H7 (cell line): ENCODE measurements around the gene KRTAP4-16. TPM values are rescaled to one million over a fixed set of nuclear protein-coding genes. Genes with fewer than 3 reads are reported as not detected.

Experiments used
- total RNA-seq: library from RNA; depleted of rRNA; stranded (reverse); fragments of >200 nt; shearing (Covaris generic); gene quantifications from 2 replicates; pipeline ENCODE4 v1.2.3, GENCODE V29; 2014; rRNA removed

KRTAP4-16 gene
- total RNA-seq, 1 experiment from 2014 or later: not detected

Other genes starting within 250 kb of the KRTAP4-16 start
- gene KRT12, start 235.0 kb downstream of the KRTAP4-16 start, total RNA-seq: not detected in 2 replicates
- gene KRT20, start 217.0 kb downstream of the KRTAP4-16 start, total RNA-seq: not detected in 2 replicates
- not detected in 2 replicates for gene KRT23, start 164.6 kb downstream of the KRTAP4-16 start, total RNA-seq
- gene KRT39, start 135.3 kb downstream of the KRTAP4-16 start, total RNA-seq: not detected in 2 replicates
- gene KRT40, start 117.9 kb downstream of the KRTAP4-16 start, total RNA-seq: not detected in 2 replicates
- gene KRTAP3-3, start 108.0 kb downstream of the KRTAP4-16 start, total RNA-seq: not detected in 2 replicates
- not detected in 2 replicates for gene KRTAP3-2, start 102.3 kb downstream of the KRTAP4-16 start, total RNA-seq
- gene KRTAP3-1, start 93.1 kb downstream of the KRTAP4-16 start, total RNA-seq: not detected in 2 replicates
- not detected in 2 replicates for gene KRTAP1-5, start 75.0 kb downstream of the KRTAP4-16 start, total RNA-seq
- gene KRTAP1-4, start 72.0 kb downstream of the KRTAP4-16 start, total RNA-seq: not detected in 2 replicates
- gene KRTAP1-3, start 67.3 kb downstream of the KRTAP4-16 start, total RNA-seq: not detected in 2 replicates
- gene KRTAP1-1, start 60.8 kb downstream of the KRTAP4-16 start, total RNA-seq: not detected in 2 replicates
- not detected in 2 replicates for gene KRTAP2-1, start 54.9 kb downstream of the KRTAP4-16 start, total RNA-seq
- not detected in 2 replicates for gene KRTAP2-2, start 47.0 kb downstream of the KRTAP4-16 start, total RNA-seq
- not detected in 2 replicates for gene KRTAP2-3, start 42.1 kb downstream of the KRTAP4-16 start, total RNA-seq
- not detected in 2 replicates for gene KRTAP2-4, start 36.3 kb downstream of the KRTAP4-16 start, total RNA-seq
- gene KRTAP4-7, start 18.1 kb downstream of the KRTAP4-16 start, total RNA-seq: not detected in 2 replicates
- gene KRTAP4-8, start 4.1 kb downstream of the KRTAP4-16 start, total RNA-seq: not detected in 2 replicates
- not detected in 2 replicates for gene KRTAP4-9, start 3.2 kb upstream of the KRTAP4-16 start, total RNA-seq
- gene KRTAP4-11, start 16.2 kb upstream of the KRTAP4-16 start, total RNA-seq: not detected in 2 replicates
- gene KRTAP4-12, start 22.0 kb upstream of the KRTAP4-16 start, total RNA-seq: not detected in 2 replicates
- gene KRTAP4-6, start 38.3 kb upstream of the KRTAP4-16 start, total RNA-seq: not detected in 2 replicates
- not detected in 2 replicates for gene KRTAP4-5, start 47.6 kb upstream of the KRTAP4-16 start, total RNA-seq
- not detected in 2 replicates for gene KRTAP4-4, start 58.5 kb upstream of the KRTAP4-16 start, total RNA-seq
- gene KRTAP4-3, start 66.0 kb upstream of the KRTAP4-16 start, total RNA-seq: not detected in 2 replicates
- gene KRTAP4-2, start 76.0 kb upstream of the KRTAP4-16 start, total RNA-seq: not detected in 2 replicates
- gene KRTAP4-1, start 82.7 kb upstream of the KRTAP4-16 start, total RNA-seq: 0.38 and 0.70 TPM in 2 replicates
- not detected in 2 replicates for gene KRTAP9-1, start 87.7 kb upstream of the KRTAP4-16 start, total RNA-seq
- not detected in 2 replicates for gene KRTAP9-2, start 124.4 kb upstream of the KRTAP4-16 start, total RNA-seq
- gene KRTAP9-3, start 130.2 kb upstream of the KRTAP4-16 start, total RNA-seq: not detected in 2 replicates
- gene KRTAP9-8, start 135.8 kb upstream of the KRTAP4-16 start, total RNA-seq: not detected in 2 replicates
- not detected in 2 replicates for gene KRTAP9-4, start 147.5 kb upstream of the KRTAP4-16 start, total RNA-seq
- not detected in 2 replicates for gene KRTAP9-9, start 153.2 kb upstream of the KRTAP4-16 start, total RNA-seq
- gene KRTAP9-6, start 163.2 kb upstream of the KRTAP4-16 start, total RNA-seq: not detected in 2 replicates
- gene KRTAP9-7, start 173.5 kb upstream of the KRTAP4-16 start, total RNA-seq: not detected in 2 replicates
- gene KRTAP29-1, start 200.6 kb upstream of the KRTAP4-16 start, total RNA-seq: not detected in 2 replicates
- not detected in 2 replicates for gene KRTAP16-1, start 207.1 kb upstream of the KRTAP4-16 start, total RNA-seq
- not detected in 2 replicates for gene KRTAP17-1, start 213.5 kb upstream of the KRTAP4-16 start, total RNA-seq
- not detected in 2 replicates for gene KRT33A, start 248.6 kb upstream of the KRTAP4-16 start, total RNA-seq